Keratinocyte (primary cell): Measurements from ENCODE around the gene RBBP8. TPM values are rescaled to one million over a fixed set of nuclear protein-coding genes. Genes with fewer than 3 reads are reported as not detected.

Experiments
- DNase-seq: peaks from one replicate; pipeline ENCODE4 v3.0.0-alpha.2; 2011; ENCODE audit warnings: low read depth, missing footprints, low spot score
- FAIRE-seq: peaks from 2 replicates; lab custom pipeline; 2011; peaks lifted over from hg19 to GRCh38; lab: Jason Lieb, UNC
- H2AFZ ChIP-seq: 2 replicates; pipeline ENCODE4 v1.6.0; 2012; ENCODE audit warnings: low read length, control low read depth, inconsistent platforms; ENCODE audit not compliant: control insufficient read depth
- H3K27ac ChIP-seq: 2 replicates; pipeline ENCODE4 v1.5.1; 2011; ENCODE audit warnings: low read length; ENCODE audit not compliant: control insufficient read depth, insufficient read depth
- H3K27me3 ChIP-seq: 3 replicates; pipeline ENCODE4 v1.6.0; 2011; ENCODE audit warnings: low read length; ENCODE audit not compliant: control insufficient read depth, insufficient read depth; ENCODE audit errors: extremely low read depth
- H3K36me3 ChIP-seq, 2 experiments: 2 replicates in 1 of 2; 3 replicates in 1 of 2; pipeline ENCODE4 v1.5.1; 2011; ENCODE audit warnings: low read length in 2 of 2, mild to moderate bottlenecking in 1 of 2; ENCODE audit not compliant: control insufficient read depth in 2 of 2, insufficient read depth in 2 of 2; ENCODE audit errors: extremely low read depth in 1 of 2
- H3K4me1 ChIP-seq: 3 replicates; pipeline ENCODE4 v1.5.1; 2011; ENCODE audit warnings: low read length; ENCODE audit not compliant: control insufficient read depth, insufficient read depth; ENCODE audit errors: extremely low read depth
- H3K4me2 ChIP-seq: 3 replicates; pipeline ENCODE4 v1.6.0; 2011; ENCODE audit warnings: low read depth, low read length; ENCODE audit not compliant: control insufficient read depth, insufficient read depth; ENCODE audit errors: extremely low read depth
- H3K4me3 ChIP-seq, 3 experiments: fragments of 200-600 bp in 1 of 3; sonication (generic) in 1 of 3; 2 replicates in 2 of 3; 3 replicates in 1 of 3; pipeline ENCODE4 v1.5.1; 2011 to 2016; ENCODE audit warnings: low read length in 3 of 3, mild to moderate bottlenecking in 3 of 3, control low read depth in 2 of 3, inconsistent platforms in 1 of 3, low read depth in 1 of 3, mixed read lengths in 1 of 3, mixed run types in 1 of 3, moderate library complexity in 1 of 3; ENCODE audit not compliant: control insufficient read depth in 2 of 3, insufficient read depth in 2 of 3; ENCODE audit errors: extremely low read depth in 1 of 3
- H3K79me2 ChIP-seq: 2 replicates; pipeline ENCODE4 v1.6.0; 2012; ENCODE audit warnings: low read length; ENCODE audit not compliant: control insufficient read depth, insufficient read depth
- H3K9ac ChIP-seq: 3 replicates; pipeline ENCODE4 v1.6.0; 2011; ENCODE audit warnings: low read length; ENCODE audit not compliant: control insufficient read depth, insufficient read depth; ENCODE audit errors: extremely low read depth
- H3K9me1 ChIP-seq: 3 replicates; pipeline ENCODE4 v1.6.0; 2011; ENCODE audit warnings: low read length; ENCODE audit not compliant: control insufficient read depth, insufficient read depth; ENCODE audit errors: extremely low read depth
- H3K9me3 ChIP-seq: 2 replicates; pipeline ENCODE4 v1.5.1; 2012; ENCODE audit warnings: low read depth, low read length; ENCODE audit not compliant: control insufficient read depth
- H4K20me1 ChIP-seq: 3 replicates; pipeline ENCODE4 v1.6.0; 2011; ENCODE audit warnings: low read length; ENCODE audit not compliant: control insufficient read depth, insufficient read depth; ENCODE audit errors: extremely low read depth
- CTCF ChIP-seq, 3 experiments: IDR thresholded peaks in 1 of 3; conservative IDR thresholded peaks in 1 of 3; optimal IDR thresholded peaks in 1 of 3; 2 replicates in 2 of 3; 3 replicates in 1 of 3; pipeline versions ENCODE3 to v1.5.1; 2011; ENCODE audit warnings: low read length in 3 of 3, mild to moderate bottlenecking in 3 of 3, moderate library complexity in 2 of 3, control low read depth in 1 of 3, inconsistent platforms in 1 of 3; ENCODE audit not compliant: insufficient read depth in 2 of 3; ENCODE audit errors: extremely low read depth in 1 of 3
- EZH2 ChIP-seq: IDR thresholded peaks from one replicate; pipeline ENCODE4 v1.6.1; 2012; ENCODE audit warnings: inconsistent platforms, mild to moderate bottlenecking, low read length, moderate library complexity
- dilution Hi-C: fragments of 300-500 bp; cut with MboI; formaldehyde crosslinking; loops from one replicate; pipeline ENCODE4 v1.7.0; 2020; ENCODE audit warnings: low sequenced_read_pairs; ENCODE audit not compliant: extremely low pct_ligation_motif_present
- polyA plus RNA-seq, 5 experiments: library from polyadenylated mRNA; depleted of rRNA in 3 of 5; stranded (reverse) in 3 of 5; stranded (forward) in 1 of 5; unstranded in 1 of 5; fragments of >200 nt; gene quantifications; 1 replicate in 1 of 5; 2 replicates in 3 of 5; 3 replicates in 1 of 5; pipeline versions ENCODE4 v1.2.1 to v1.2.3, GENCODE V29; 2011 to 2012; ENCODE audit warnings: missing spikeins in 2 of 5, low read depth in 1 of 5, low replicate concordance in 1 of 5

Gene RBBP8
- polyA plus RNA-seq, 1 donor (not counting 4 experiments of a cell fraction or from before 2014, with no cell fraction given) = 169 TPM

- H3K27ac ChIP-seq = peak overlapping the region; percentile 13
Measured at GRCh38 chr18:22943847-22944246, 10.7 kb downstream of the RBBP8 start.

DNA sequence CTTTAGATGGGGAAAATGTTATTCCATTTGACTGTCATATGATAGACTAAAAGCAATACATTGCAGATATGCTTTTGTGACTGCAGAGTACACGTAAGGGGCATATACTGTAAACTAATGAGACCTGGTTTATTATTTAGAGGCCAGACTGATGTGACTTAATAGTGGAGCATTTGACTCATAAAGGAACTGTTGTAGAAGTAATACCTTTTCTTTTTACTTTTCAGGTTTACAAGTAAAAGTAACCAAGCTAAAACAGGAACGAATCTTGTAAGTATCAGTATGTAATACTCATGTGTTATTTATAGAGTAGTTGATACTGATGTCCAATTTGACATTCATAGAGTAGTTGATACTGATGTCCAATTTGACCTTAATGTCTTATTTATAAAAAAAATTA, 13.1 kb downstream of the RBBP8 start:
- DNase-seq (no peak), FAIRE-seq (no peak)
- H3K9me3 ChIP-seq = no peaks in the 10 kb centered on the region
- H2AFZ ChIP-seq = no peak overlapping the region
- H3K4me3 ChIP-seq = no peak overlapping the region
- dilution Hi-C loops = no loop called here
- peaks cover 4% of the 10 kb centered on the region for H3K4me1 ChIP-seq
- H3K36me3 ChIP-seq = peaks cover 9 to 33% of the 10 kb centered on the region in 2 experiments
- H3K9me1 ChIP-seq = no peaks in the 10 kb centered on the region
- TF ChIP-seq EZH2 = no peak
- no peak overlapping the region for H3K4me2 ChIP-seq
- peaks cover 16% of the 10 kb centered on the region for H3K79me2 ChIP-seq
- H3K27ac ChIP-seq = no peak overlapping the region
- H3K9ac ChIP-seq = no peak overlapping the region
- no peaks in the 10 kb centered on the region for H3K27me3 ChIP-seq
- H4K20me1 ChIP-seq = no peaks in the 10 kb centered on the region

More at GRCh38 chr18:22943847-22944246, 10.7 kb downstream of the RBBP8 start:
- Histone ChIP-seq H3K4me3 (no peak overlapping the region), H3K4me2 (peak overlapping the region; percentile 12), H3K79me2 (peaks cover 26% of the 10 kb centered on the region), H3K36me3 (peaks cover 4 to 30% of the 10 kb centered on the region in 2 experiments), H3K27me3 (no peaks in the 10 kb centered on the region), H3K9ac (no peak overlapping the region), H3K9me1 (no peaks in the 10 kb centered on the region), H3K4me1 (peaks cover 4% of the 10 kb centered on the region), H2AFZ (peak overlapping the region; percentile 23), H4K20me1 (no peaks in the 10 kb centered on the region), H3K9me3 (no peaks in the 10 kb centered on the region)
- DNase-seq = no peak
- no peak for TF ChIP-seq EZH2
- dilution Hi-C loops = no loop called here
- FAIRE-seq = peak; percentile 63

DNA sequence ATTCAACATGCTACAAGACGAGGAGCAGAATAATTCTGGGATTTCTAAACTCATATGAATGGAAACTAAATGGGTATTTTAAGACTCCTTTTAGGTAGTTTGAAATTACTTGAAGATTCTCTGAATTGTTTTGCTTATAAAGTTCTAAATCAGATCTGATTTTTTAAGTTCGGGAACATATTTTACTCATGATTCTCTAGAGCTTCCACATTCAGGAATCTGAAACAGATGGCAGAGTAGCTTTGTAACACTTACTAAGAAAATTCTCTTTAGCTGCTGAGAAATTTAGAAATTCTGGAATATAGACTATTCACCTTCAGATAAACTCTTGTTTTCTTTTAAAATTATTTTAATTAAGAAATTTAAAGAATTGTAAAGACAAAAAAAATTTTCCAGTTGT, 13.7 kb downstream of the RBBP8 start:
- dilution Hi-C loops = no loop called here
- TF ChIP-seq EZH2 (no peak), CTCF (optimal IDR thresholded peaks at IDR 0.05 in 1 of 3, IDR thresholded peaks at IDR 0.05 in 1 of 3, conservative IDR thresholded peaks at IDR 0.05 in 1 of 3; ENCODE audit: extremely low read depth in 1 of 3, insufficient read depth in 2 of 3, low read length in 3 of 3) (no peak)
- FAIRE-seq (no peak), DNase-seq (no peak)
- no peak overlapping the region for H3K4me2 ChIP-seq
- H3K27me3 ChIP-seq = no peaks in the 10 kb centered on the region
- H3K79me2 ChIP-seq = peaks cover 14% of the 10 kb centered on the region
- no peak overlapping the region for H3K4me3 ChIP-seq
- H3K27ac ChIP-seq = no peak overlapping the region
- peaks cover 4% of the 10 kb centered on the region for H3K4me1 ChIP-seq
- no peak overlapping the region for H3K9ac ChIP-seq
- no peaks in the 10 kb centered on the region for H3K9me3 ChIP-seq
- no peaks in the 10 kb centered on the region for H4K20me1 ChIP-seq
- H2AFZ ChIP-seq = no peak overlapping the region
- H3K9me1 ChIP-seq = no peaks in the 10 kb centered on the region
- H3K36me3 ChIP-seq = peaks cover 10 to 37% of the 10 kb centered on the region in 2 experiments
